IPS-18a (cell line): ENCODE measurements around the gene TLL1.

Source experiments
- H3K27ac ChIP-seq: one replicate; pipeline ENCODE4 v1.5.1; 2013; ENCODE audit warnings: low read length
- H3K27me3 ChIP-seq: one replicate; pipeline ENCODE4 v1.6.1; 2013; ENCODE audit warnings: mild to moderate bottlenecking, low read length; ENCODE audit not compliant: control insufficient read depth, insufficient read depth
- H3K36me3 ChIP-seq: one replicate; pipeline ENCODE4 v1.6.1; 2013; ENCODE audit warnings: low read depth, low read length; ENCODE audit not compliant: control insufficient read depth
- H3K4me1 ChIP-seq: one replicate; pipeline ENCODE4 v1.6.1; 2013; ENCODE audit warnings: low read depth, low read length; ENCODE audit not compliant: control insufficient read depth
- H3K4me3 ChIP-seq: one replicate; pipeline ENCODE4 v1.5.1; 2013; ENCODE audit warnings: low read length
- H3K9ac ChIP-seq: one replicate; pipeline ENCODE4 v1.6.1; 2013; ENCODE audit warnings: mild to moderate bottlenecking, low read length, moderate library complexity
- H3K9me3 ChIP-seq: one replicate; pipeline ENCODE4 v1.6.1; 2013; ENCODE audit warnings: low read depth, low read length; ENCODE audit not compliant: control insufficient read depth

The TLL1 gene

DNA sequence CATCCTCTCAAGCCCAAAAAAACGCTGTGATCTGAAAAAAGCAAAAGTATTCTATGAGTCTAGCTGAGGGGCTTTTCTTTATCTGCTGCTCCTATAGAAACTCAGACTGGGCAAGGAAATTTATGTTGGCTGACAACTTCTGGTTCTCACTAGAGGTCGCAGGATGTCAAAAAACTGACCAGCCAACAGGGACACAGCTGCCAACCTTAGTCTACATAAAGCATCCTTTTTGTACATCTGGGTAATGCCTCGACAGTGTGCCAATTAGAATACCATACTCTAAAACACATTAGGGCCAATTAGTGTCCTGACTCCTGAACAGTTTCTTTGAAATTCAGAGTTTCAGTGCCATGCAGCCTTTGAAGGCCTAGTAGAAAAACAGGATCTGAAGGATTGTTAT lies 8.8 kb upstream of the TLL1 start:
- Histone ChIP-seq H3K9ac (no peak overlapping the region), H3K27ac (no peak overlapping the region), H3K36me3 (no peaks in the 10 kb centered on the region), H3K27me3 (no peaks in the 10 kb centered on the region), H3K9me3 (no peaks in the 10 kb centered on the region), H3K4me3 (no peak overlapping the region), H3K4me1 (peaks cover 5% of the 10 kb centered on the region)

DNA sequence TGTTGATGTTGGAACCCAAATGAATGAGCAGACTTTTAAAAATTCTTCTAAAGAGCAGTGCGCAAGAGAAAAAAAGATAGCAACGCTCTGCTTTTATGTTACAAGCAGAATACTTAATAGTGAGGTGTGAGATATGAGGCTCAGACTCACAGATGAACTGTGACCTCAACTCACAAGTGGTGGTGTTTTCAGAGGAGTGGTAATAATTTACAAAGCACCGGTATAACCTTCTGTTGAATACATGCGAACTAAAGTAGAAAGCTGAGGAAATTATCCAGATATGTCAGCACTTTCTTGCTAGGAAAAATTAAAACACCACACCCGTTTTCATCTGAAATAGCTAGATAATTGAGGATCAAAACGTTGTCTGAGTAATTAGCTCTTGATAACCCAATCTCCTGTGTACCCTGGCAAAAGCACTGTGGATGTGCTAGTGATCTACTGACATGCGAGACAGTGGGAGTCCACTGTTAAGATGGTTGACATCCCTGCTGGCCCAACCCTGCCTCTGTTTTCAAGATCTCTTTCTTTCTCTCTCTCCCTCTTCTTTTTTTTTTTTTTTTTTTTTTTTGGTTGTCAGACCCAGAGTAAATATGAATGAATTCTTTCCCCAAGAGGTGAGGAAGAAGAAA lies 6.9 kb upstream of the TLL1 start:
- Histone ChIP-seq H3K4me1 (peaks cover 5% of the 10 kb centered on the region), H3K27ac (no peak overlapping the region), H3K36me3 (no peaks in the 10 kb centered on the region), H3K4me3 (no peak overlapping the region), H3K9ac (no peak overlapping the region), H3K9me3 (no peaks in the 10 kb centered on the region), H3K27me3 (peaks cover 5% of the 10 kb centered on the region)

DNA sequence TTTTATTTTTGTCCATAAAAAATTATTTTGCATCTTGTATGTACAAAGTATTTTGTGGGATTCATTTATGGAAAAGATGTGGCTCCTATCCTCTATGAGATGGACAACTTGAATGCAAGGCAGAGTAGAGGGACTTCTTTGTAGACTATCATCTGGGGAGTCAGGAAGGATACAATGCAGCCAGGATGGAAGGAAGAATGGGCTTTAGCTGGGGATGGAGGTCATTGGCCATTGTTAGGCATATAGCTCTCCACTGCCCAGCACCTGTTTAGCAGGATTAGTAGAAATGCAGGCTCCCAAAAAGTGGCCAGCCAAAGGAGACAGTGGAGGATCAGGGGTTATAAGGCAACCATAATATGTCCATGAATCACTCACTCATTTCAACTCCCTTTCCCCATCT lies 5.1 kb upstream of the TLL1 start:
- Histone ChIP-seq H3K4me3 (no peak overlapping the region), H3K4me1 (peaks cover 10% of the 10 kb centered on the region), H3K9me3 (no peaks in the 10 kb centered on the region), H3K36me3 (no peaks in the 10 kb centered on the region), H3K27me3 (peaks cover 23% of the 10 kb centered on the region), H3K9ac (no peak overlapping the region), H3K27ac (no peak overlapping the region)

DNA sequence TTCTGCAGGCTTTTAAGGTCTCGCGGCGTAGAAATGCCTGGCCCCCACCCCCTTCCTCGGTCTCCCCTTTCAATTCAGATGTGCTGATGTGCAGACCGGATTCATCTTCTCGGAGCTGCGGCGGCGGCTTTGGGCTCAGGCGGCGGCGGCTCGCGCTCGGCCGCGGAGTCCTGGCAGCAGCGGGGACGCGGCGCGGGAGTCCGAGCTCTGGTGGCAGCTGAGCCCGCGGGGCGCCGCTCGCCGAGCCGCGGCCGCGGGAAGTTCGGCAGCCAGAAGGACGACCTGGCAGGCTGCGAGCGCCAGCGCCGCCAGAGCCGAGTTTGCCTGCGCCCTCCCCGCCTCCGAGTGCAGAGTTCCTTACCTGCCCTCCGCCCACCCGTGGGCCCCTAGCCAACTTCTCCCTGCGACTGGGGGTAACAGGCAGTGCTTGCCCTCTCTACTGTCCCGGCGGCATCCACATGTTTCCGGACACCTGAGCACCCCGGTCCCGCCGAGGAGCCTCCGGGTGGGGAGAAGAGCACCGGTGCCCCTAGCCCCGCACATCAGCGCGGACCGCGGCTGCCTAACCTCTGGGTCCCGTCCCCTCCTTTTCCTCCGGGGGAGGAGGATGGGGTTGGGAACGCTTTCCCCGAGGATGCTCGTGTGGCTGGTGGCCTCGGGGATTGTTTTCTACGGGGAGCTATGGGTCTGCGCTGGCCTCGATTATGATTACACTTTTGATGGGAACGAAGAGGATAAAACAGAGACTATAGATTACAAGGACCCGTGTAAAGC lies 448 bp downstream of the TLL1 start:
- H3K4me1 ChIP-seq: peaks cover 8% of the 10 kb centered on the region
- H3K9me3 ChIP-seq: no peaks in the 10 kb centered on the region
- no peaks in the 10 kb centered on the region for H3K36me3 ChIP-seq
- H3K27me3 ChIP-seq: peaks cover 61% of the 10 kb centered on the region
- peak overlapping the region; percentile 12 for H3K9ac ChIP-seq
- H3K27ac ChIP-seq: no peak overlapping the region
- peak overlapping the region; percentile 69 for H3K4me3 ChIP-seq

DNA sequence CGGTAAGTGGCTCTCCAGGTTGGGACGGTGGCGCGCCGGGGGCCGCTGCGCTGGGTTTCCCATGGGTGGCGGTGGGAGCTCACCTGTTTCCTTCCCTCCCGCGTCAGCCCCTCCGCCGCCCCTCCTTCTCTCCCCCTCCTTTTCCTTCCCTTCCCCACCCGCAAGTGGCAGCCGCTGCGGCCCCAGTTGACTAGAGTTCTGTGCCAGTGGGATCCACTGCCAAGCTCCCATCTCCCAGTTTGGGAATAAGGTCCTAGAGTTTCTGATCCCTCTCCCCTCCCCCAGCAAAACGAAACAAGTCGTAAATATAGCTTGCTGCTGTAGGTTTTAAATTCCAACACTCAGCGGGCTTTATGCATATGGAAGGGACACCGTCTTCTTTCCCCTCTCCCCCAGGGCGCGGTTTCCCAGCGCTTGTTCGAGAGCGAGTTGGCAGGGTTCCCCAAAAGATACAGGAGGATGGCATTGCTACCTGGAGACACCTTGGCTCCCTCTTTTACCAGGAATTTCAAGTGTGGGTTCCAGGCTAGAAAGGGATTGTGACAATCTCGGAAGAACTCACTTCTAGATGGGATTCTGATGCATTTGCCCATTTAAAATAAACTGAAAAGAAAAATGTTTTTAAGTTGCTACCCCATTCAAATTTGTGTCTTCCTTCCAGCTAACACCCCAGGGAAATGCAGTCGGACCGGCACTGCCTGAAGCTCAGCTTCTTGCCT lies 1.2 kb downstream of the TLL1 start:
- H3K4me3 ChIP-seq: peak overlapping the region; percentile 69
- peaks cover 8% of the 10 kb centered on the region for H3K4me1 ChIP-seq
- no peaks in the 10 kb centered on the region for H3K36me3 ChIP-seq
- H3K9ac ChIP-seq: no peak overlapping the region
- H3K9me3 ChIP-seq: no peaks in the 10 kb centered on the region
- no peak overlapping the region for H3K27ac ChIP-seq
- peaks cover 61% of the 10 kb centered on the region for H3K27me3 ChIP-seq

DNA sequence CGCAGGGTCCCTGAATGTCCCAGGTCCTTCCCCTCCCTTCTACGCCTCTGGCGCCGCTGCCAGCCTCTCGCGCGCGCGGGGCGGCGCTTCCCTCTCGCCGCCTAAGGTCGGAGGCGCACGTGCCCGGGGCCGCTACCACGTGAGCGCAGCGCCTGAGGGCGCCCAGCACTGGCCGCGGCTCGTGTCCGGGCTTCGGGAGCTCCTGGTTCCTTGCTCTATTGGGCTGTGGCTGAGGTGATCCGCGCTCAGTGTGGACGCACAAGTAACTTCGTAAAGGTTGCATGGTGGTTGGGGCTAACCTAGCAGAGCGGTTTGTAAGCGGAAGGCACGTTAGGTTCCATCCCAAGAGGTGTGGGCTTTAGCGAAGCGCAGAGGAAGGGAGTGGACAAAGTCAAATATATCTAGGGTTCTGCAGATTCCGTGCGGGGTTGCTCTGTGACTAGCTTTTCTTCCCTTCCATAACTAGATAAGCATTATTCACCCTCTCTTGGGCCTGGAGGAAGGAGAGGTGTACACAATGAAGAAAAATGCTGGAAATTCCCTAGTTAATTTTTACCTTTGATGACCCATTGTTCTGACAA lies 1.8 kb downstream of the TLL1 start:
- Histone ChIP-seq H3K27ac (no peak overlapping the region), H3K4me1 (peaks cover 8% of the 10 kb centered on the region), H3K9me3 (no peaks in the 10 kb centered on the region), H3K27me3 (peaks cover 61% of the 10 kb centered on the region), H3K9ac (no peak overlapping the region), H3K4me3 (peak overlapping the region; percentile 69), H3K36me3 (no peaks in the 10 kb centered on the region)

DNA sequence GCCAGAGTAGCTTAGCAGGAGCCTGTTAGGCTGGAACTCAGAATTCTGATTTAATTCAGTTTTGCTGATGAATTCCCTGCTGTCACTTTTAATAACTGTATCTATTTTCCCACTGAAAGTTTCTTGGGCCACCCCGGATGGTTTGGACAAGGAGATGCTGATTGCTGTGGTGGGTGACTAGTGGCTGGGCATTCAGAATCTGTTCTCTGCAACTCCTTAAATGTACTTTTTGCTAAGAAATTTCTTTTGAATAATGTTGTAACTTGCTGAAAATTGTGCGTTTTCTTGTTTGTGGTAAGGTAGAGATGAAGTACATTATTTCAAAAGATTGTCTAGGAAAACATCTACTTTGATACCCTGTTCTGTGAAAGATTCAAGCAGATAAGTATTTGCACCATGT lies 2.4 kb downstream of the TLL1 start:
- H3K36me3 ChIP-seq: no peaks in the 10 kb centered on the region
- peaks cover 61% of the 10 kb centered on the region for H3K27me3 ChIP-seq
- H3K27ac ChIP-seq: no peak overlapping the region
- no peak overlapping the region for H3K4me3 ChIP-seq
- H3K4me1 ChIP-seq: peaks cover 8% of the 10 kb centered on the region
- no peaks in the 10 kb centered on the region for H3K9me3 ChIP-seq
- no peak overlapping the region for H3K9ac ChIP-seq

DNA sequence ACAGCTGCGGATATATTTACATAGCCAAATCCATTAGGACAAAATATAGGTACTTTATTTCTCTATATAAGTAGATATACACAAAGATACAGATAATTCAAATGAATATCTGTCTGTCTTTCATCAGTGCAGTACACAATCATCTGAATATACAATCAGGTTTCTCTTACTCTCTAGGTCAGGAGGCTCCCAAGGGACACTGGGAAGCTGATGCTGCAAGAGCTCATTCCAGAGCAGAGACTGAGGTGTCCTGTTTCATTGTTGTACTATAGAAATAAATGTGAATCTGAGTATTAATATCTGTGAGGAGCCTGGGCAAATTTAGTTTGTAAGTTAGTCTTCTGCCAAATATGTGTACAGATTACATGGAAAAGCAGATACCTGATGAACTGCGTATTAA lies 4.2 kb downstream of the TLL1 start:
- no peaks in the 10 kb centered on the region for H3K9me3 ChIP-seq
- H3K36me3 ChIP-seq: no peaks in the 10 kb centered on the region
- no peak overlapping the region for H3K9ac ChIP-seq
- H3K4me1 ChIP-seq: peaks cover 3% of the 10 kb centered on the region
- peaks cover 45% of the 10 kb centered on the region for H3K27me3 ChIP-seq
- H3K4me3 ChIP-seq: no peak overlapping the region
- H3K27ac ChIP-seq: no peak overlapping the region

DNA sequence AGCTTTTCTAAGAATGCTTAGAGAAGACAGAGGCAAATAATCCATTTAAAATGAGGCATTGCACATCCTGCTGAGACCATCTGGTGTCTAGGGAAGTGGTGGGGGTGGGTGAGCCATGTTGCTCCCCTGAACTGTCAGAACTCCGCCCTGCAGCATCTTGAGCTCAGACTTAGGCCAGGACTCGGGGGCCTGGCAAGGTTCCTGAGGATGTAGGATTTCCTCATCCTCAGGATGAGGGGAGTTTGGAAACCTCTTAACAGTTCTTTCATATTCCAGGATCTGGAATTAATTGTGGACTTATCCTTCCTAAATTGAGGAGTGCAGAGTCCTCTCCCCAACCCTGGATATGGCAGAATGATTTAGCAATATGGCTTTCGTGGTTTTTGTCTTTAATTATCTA lies 6.6 kb downstream of the TLL1 start:
- Histone ChIP-seq H3K4me3 (no peak overlapping the region), H3K27ac (no peak overlapping the region), H3K4me1 (no peaks in the 10 kb centered on the region), H3K9me3 (no peaks in the 10 kb centered on the region), H3K27me3 (peaks cover 21% of the 10 kb centered on the region), H3K9ac (no peak overlapping the region), H3K36me3 (no peaks in the 10 kb centered on the region)

DNA sequence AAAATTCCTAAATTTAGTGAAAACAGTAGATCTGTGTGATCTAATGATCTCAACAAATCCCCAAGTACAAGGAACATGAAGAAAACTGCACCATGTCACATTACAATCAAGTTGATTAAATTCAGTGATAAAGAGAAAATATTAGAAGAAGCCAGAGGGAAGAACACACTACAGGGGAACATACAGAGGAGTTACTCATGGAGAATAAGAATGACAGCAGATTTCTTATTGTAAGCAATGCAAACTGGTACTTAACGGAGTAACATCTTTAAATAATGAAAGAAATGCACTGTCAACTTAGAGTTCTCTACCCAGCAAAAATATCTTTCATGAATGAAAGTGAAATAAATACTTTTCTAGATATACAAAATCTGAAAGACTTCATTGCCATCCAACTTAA lies 21.1 kb downstream of the TLL1 start:
- H3K4me3 ChIP-seq: no peak overlapping the region
- H3K4me1 ChIP-seq: no peaks in the 10 kb centered on the region
- no peaks in the 10 kb centered on the region for H3K9me3 ChIP-seq

DNA sequence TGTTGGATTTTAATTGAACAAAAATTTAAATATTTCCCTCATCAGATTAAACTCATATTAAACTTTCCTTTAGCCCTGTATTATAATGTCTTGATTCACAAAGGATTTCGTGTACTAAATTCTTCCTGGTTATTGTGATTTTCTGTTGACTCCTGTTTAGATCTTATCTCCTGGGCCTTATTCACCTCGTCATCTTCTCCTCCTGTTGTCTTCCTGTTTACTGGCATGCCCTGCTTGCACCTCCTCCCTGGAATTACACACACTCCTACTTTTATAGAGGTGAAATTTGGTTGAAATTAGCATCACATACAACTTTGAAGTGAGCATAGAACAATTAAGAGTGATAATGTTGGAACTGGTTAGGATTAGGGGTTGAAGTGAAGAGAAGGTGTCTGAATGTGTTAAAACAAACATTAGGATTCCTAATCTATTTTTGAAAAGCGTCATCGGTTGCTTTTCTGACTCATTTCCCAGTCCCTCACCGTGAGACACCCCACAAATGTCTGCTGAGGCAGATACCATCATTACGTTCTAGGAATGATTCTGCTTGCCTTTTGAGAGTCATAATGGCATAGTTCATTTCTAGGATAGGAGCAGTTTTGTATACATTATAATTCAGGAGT lies 32.5 kb downstream of the TLL1 start:
- H3K9ac ChIP-seq: no peak overlapping the region
- H3K27ac ChIP-seq: no peak overlapping the region
- H3K9me3 ChIP-seq: no peaks in the 10 kb centered on the region
- H3K36me3 ChIP-seq: no peaks in the 10 kb centered on the region
- no peaks in the 10 kb centered on the region for H3K27me3 ChIP-seq
- H3K4me1 ChIP-seq: no peaks in the 10 kb centered on the region
- H3K4me3 ChIP-seq: no peak overlapping the region

More for the DNA sequence above, 21.1 kb downstream of the TLL1 start:
- H3K27me3 ChIP-seq: no peaks in the 10 kb centered on the region
- no peak overlapping the region for H3K27ac ChIP-seq
- H3K9ac ChIP-seq: no peak overlapping the region
- no peaks in the 10 kb centered on the region for H3K36me3 ChIP-seq
